Breast epithelium (tissue), 4 donors: ENCODE results near the gene CPM. TPM values are rescaled to one million over a fixed set of nuclear protein-coding genes. Genes with fewer than 3 reads are reported as not detected.

Experiments
- DNase-seq, 2 donors: peaks; one replicate each; pipeline ENCODE4 v3.0.0-alpha.2; 2019; ENCODE audit warnings: low spot score in 2 of 2
- H3K27ac ChIP-seq, 2 donors: fragments of 200-600 bp; sonication (generic) in 1 of 2; one replicate each; pipeline ENCODE4 v1.5.1; 2016 to 2019; ENCODE audit warnings: mild to moderate bottlenecking in 1 of 2
- H3K27me3 ChIP-seq, 2 donors: fragments of 200-600 bp; sonication (generic) in 1 of 2; one replicate each; pipeline versions ENCODE4 v1.5.1 to v1.6.0; 2017 to 2019; ENCODE audit warnings: control low read depth in 1 of 2, mild to moderate bottlenecking in 1 of 2
- H3K36me3 ChIP-seq: fragments of 200-600 bp; one replicate; pipeline ENCODE4 v1.5.1; 2019
- H3K4me1 ChIP-seq, 2 donors: fragments of 200-600 bp; sonication (generic); one replicate each; pipeline ENCODE4 v1.5.1; 2016 to 2019; ENCODE audit warnings: control low read depth in 1 of 2
- H3K4me3 ChIP-seq, 3 donors: fragments of 200-600 bp; sonication (generic); 1 replicate in 2 of 3; 2 replicates in 1 of 3; pipeline ENCODE4 v1.5.1; 2016 to 2019; ENCODE audit warnings: mild to moderate bottlenecking in 3 of 3, moderate library complexity in 2 of 3
- H3K9me3 ChIP-seq, 2 donors: fragments of 200-600 bp; sonication (generic) in 1 of 2; one replicate each; pipeline ENCODE4 v1.5.1; 2016 to 2019; ENCODE audit warnings: control low read depth in 1 of 2
- CTCF ChIP-seq, 3 donors: fragments of 450-650 bp; IDR thresholded peaks; one replicate each; pipeline ENCODE4 v1.5.1; 2016 to 2017; ENCODE audit warnings: antibody characterized with exemption in 3 of 3, mild to moderate bottlenecking in 3 of 3, moderate library complexity in 3 of 3
- POLR2A ChIP-seq: fragments of 450-650 bp; IDR thresholded peaks from one replicate; pipeline ENCODE4 v1.6.1; 2016; ENCODE audit warnings: antibody characterized with exemption, mild to moderate bottlenecking, moderate library complexity
- POLR2AphosphoS5 ChIP-seq, 3 donors: sonication (generic); formaldehyde crosslinking; IDR thresholded peaks; one replicate each; pipeline ENCODE4 v1.6.1; 2017; ENCODE audit warnings: antibody characterized with exemption in 3 of 3
- intact Hi-C: fragments of 100-400 bp; cut with DNase I; formaldehyde crosslinking; loops from one replicate; pipeline ENCODE4 v1.15.1; 2023; ENCODE audit warnings: low total_unique reads
- total RNA-seq, 3 donors: library from RNA; depleted of rRNA; stranded (reverse); fragments of >200 nt; gene quantifications; one replicate each; pipeline ENCODE4 v1.1.0, GENCODE V29; 2016

The CPM gene
- total RNA-seq, 3 donors from 2014 or later: 63.4 to 1,281 (median 78.3) TPM

DNA sequence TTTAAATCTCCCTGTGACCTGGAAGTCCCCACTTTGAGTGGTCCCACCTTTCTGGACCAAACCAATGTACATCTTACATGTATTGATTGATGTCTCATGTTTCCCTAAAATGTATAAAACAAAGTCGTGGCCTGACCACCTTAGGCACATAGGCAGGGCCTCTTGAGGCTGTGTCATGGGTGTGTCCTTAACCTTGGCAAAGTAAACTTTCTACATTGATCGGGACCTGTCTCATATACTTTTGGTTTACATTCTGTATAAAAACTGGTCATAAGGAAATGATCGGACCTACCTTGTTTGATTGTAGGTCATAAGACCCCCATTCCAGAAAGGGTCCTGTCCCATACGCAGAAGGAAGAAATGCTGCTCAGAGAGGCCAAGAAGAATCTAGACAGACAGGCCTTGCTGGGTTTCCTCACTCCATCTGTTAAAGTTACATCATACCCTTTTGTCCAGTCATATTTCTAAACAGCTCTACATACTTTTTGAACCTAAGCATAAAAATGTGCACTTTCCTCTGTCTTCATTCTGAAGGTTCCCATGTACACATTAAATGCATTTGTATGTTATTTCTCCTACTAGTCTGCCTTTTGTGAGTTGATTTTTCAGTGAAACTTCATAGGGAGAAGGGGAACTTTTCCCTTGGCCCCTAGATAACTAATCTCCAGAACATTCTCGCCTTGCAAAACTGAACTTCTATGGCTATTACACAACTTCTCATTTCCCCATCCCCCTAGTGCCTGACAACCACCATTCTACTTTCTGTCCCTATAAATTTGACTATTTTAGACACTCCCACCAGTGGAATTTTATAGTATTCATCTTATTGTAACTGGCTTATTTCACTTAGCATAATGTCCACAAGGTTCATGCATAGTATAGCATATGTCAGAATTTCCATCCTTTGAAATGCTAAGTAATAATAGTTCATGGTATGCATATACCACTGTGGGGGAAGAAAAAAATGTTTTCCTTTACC lies 30.2 kb upstream of the CPM start:
- no peak for DNase-seq
- H3K27ac ChIP-seq: no peak overlapping the region
- intact Hi-C loops: no loop called here
- no peak overlapping the region for H3K4me3 ChIP-seq
- H3K4me1 ChIP-seq: no peaks in the 10 kb centered on the region
- no peaks in the 10 kb centered on the region for H3K9me3 ChIP-seq
- TF ChIP-seq POLR2AphosphoS5 (IDR thresholded peaks at IDR 0.05) (no peak), CTCF (IDR thresholded peaks at IDR 0.05) (no peak), POLR2A (no peak)
- H3K36me3 ChIP-seq: no peaks in the 10 kb centered on the region
- no peaks in the 10 kb centered on the region for H3K27me3 ChIP-seq

GRCh38 chr12:68959891-68960464 lies 27.0 kb upstream of the CPM start:
- no peak overlapping the region for H3K4me3 ChIP-seq
- no peak overlapping the region for H3K27ac ChIP-seq
- intact Hi-C loops: no loop called here
- no peaks in the 10 kb centered on the region for H3K9me3 ChIP-seq
- TF ChIP-seq CTCF (IDR thresholded peaks at IDR 0.05): no peak
- TF ChIP-seq POLR2A: no peak
- TF ChIP-seq POLR2AphosphoS5 (IDR thresholded peaks at IDR 0.05): no peak
- no peaks in the 10 kb centered on the region for H3K27me3 ChIP-seq
- H3K4me1 ChIP-seq: no peaks in the 10 kb centered on the region
- H3K36me3 ChIP-seq: no peaks in the 10 kb centered on the region
- no peak for DNase-seq

DNA sequence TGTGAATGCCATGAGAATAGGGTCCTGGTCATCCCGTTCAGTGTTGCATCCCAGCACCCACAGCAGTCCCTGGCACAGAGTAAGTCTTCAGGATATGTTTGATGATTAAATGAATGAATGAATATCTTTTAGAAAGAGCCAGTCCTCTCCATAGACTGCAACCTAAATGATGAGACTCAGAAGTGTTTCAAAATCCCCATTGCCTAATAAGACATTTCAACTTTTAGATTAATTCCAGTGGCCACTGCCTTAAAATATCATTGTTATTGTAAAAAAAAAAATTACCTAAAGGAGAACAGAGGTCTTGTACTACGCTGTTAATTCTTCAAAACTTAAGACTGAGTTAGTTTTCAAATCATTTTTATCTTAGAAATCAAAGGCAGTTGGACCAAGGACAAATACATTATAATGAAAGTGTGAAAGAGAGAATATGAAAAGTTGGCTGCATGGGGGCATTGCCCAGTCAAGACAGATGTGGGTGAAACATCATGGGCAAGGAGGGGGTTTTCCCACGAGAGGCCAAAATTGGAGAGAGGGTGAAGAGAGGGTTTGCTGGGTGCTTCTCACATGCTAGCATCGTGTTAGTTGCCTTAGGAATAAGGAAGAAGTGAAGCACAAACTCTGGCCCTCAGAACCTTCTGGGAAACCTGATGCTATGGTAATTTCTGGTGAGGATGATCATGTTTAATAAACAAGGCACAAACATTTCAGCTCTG lies 26.3 kb upstream of the CPM start:
- no peak for DNase-seq
- Histone ChIP-seq H3K27ac (no peak overlapping the region), H3K4me1 (no peaks in the 10 kb centered on the region), H3K9me3 (no peaks in the 10 kb centered on the region), H3K4me3 (no peak overlapping the region), H3K27me3 (no peaks in the 10 kb centered on the region), H3K36me3 (no peaks in the 10 kb centered on the region)
- TF ChIP-seq POLR2AphosphoS5 (IDR thresholded peaks at IDR 0.05) (no peak), POLR2A (no peak), CTCF (IDR thresholded peaks at IDR 0.05) (no peak)
- intact Hi-C loops: no loop called here

DNA sequence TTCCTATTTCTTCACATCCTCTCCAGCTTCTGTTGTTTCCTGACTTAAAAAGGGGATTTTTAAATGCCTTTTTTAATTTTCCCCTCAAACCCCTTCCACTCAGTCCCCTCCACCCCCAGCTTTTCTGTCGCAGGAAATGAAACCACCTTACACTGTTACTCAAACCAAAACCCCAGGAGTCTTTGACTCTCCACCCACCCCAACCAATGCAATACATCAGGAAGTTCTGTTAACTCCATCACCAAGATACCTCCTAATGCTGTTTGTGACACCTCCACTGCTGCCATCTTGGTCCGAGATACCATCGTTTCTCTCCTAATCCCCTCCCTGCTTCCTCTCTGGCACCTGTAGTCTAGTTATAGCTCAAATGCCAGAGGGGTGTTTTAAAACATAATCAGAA lies 25.4 kb upstream of the CPM start:
- Histone ChIP-seq H3K9me3 (no peaks in the 10 kb centered on the region), H3K27me3 (no peaks in the 10 kb centered on the region), H3K36me3 (no peaks in the 10 kb centered on the region), H3K27ac (no peak overlapping the region), H3K4me1 (no peaks in the 10 kb centered on the region), H3K4me3 (no peak overlapping the region)
- no peak for DNase-seq
- intact Hi-C loops: no loop called here
- TF ChIP-seq CTCF (IDR thresholded peaks at IDR 0.05) (no peak), POLR2A (no peak), POLR2AphosphoS5 (IDR thresholded peaks at IDR 0.05) (no peak)
